ENCODE measurements around the gene RGPD5.
"Not testable (repeated sequence)": the region's sequence is repeated elsewhere in the genome, so short reads cannot be mapped to it uniquely, and the experiment has no call there.

GRCh38 chr2:109768934-109769333, 25.2 kb upstream of the RGPD5 start:
- TF ChIP-seq CTCF, EP300, POLR2AphosphoS5, POLR2A (IDR thresholded peaks at IDR 0.05): not testable (repeated sequence)

All from upper lobe of left lung (tissue), 4 donors.